ENCODE results near the gene BRD7. TPM values are rescaled to one million over a fixed set of nuclear protein-coding genes. Genes with fewer than 3 reads are reported as not detected.

The BRD7 gene
- total and polyA plus RNA-seq, 2 of the 13 experiments (the other 11 are each of a cell fraction or from before 2014, with no cell fraction given) = 82.3 to 149 TPM

- TF ChIP-seq FOXP4 (CRISPR knock-in tag; IDR thresholded peaks at IDR 0.05) = 0 out of 2 replicates have a peak, but pooled peaks have one; percentile 17
- no peak for TF ChIP-seq ZSCAN31 (CRISPR knock-in tag; IDR thresholded peaks at IDR 0.05; ENCODE audit: low read depth)
- TF ChIP-seq, protein P1, sequence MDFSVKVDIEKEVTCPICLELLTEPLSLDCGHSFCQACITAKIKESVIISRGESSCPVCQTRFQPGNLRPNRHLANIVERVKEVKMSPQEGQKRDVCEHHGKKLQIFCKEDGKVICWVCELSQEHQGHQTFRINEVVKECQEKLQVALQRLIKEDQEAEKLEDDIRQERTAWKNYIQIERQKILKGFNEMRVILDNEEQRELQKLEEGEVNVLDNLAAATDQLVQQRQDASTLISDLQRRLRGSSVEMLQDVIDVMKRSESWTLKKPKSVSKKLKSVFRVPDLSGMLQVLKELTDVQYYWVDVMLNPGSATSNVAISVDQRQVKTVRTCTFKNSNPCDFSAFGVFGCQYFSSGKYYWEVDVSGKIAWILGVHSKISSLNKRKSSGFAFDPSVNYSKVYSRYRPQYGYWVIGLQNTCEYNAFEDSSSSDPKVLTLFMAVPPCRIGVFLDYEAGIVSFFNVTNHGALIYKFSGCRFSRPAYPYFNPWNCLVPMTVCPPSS (IDR thresholded peaks at IDR 0.05) = no peak
- no peak for TF ChIP-seq SUZ12 (IDR thresholded peaks at IDR 0.05; ENCODE audit: low read depth, low read length)
- 0 out of 2 replicates have a peak, but pooled peaks have one; percentile 20 for TF ChIP-seq GATAD2A (CRISPR knock-in tag; IDR thresholded peaks at IDR 0.05)
- TF ChIP-seq ZNF232 (CRISPR knock-in tag; IDR thresholded peaks at IDR 0.05; ENCODE audit: borderline replicate concordance) = no peak
- no peak for TF ChIP-seq SOX13 (IDR thresholded peaks at IDR 0.05)
- TF ChIP-seq SOX13 (CRISPR knock-in tag; conservative IDR thresholded peaks at IDR 0.05 in 1 of 2, IDR thresholded peaks at IDR 0.05 in 1 of 2) = peak in 1 of 2 experiments; percentile 43; a peak in 1 of 4 replicates
- TF ChIP-seq ZNF720 (CRISPR knock-in tag; IDR thresholded peaks at IDR 0.05) = no peak
- TF ChIP-seq, protein P2, sequence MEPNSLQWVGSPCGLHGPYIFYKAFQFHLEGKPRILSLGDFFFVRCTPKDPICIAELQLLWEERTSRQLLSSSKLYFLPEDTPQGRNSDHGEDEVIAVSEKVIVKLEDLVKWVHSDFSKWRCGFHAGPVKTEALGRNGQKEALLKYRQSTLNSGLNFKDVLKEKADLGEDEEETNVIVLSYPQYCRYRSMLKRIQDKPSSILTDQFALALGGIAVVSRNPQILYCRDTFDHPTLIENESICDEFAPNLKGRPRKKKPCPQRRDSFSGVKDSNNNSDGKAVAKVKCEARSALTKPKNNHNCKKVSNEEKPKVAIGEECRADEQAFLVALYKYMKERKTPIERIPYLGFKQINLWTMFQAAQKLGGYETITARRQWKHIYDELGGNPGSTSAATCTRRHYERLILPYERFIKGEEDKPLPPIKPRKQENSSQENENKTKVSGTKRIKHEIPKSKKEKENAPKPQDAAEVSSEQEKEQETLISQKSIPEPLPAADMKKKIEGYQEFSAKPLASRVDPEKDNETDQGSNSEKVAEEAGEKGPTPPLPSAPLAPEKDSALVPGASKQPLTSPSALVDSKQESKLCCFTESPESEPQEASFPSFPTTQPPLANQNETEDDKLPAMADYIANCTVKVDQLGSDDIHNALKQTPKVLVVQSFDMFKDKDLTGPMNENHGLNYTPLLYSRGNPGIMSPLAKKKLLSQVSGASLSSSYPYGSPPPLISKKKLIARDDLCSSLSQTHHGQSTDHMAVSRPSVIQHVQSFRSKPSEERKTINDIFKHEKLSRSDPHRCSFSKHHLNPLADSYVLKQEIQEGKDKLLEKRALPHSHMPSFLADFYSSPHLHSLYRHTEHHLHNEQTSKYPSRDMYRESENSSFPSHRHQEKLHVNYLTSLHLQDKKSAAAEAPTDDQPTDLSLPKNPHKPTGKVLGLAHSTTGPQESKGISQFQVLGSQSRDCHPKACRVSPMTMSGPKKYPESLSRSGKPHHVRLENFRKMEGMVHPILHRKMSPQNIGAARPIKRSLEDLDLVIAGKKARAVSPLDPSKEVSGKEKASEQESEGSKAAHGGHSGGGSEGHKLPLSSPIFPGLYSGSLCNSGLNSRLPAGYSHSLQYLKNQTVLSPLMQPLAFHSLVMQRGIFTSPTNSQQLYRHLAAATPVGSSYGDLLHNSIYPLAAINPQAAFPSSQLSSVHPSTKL (CRISPR knock-in tag; IDR thresholded peaks at IDR 0.05) = peak; percentile 40
- TF ChIP-seq MLXIP (CRISPR knock-in tag; IDR thresholded peaks at IDR 0.05; ENCODE audit: borderline replicate concordance) = no peak
Measured at GRCh38 chr16:50329446-50330189, 39.2 kb downstream of the BRD7 start (continued).

Measured in HepG2 (cell line).